ENCODE data around the gene SRRD.

Gene SRRD

DNA sequence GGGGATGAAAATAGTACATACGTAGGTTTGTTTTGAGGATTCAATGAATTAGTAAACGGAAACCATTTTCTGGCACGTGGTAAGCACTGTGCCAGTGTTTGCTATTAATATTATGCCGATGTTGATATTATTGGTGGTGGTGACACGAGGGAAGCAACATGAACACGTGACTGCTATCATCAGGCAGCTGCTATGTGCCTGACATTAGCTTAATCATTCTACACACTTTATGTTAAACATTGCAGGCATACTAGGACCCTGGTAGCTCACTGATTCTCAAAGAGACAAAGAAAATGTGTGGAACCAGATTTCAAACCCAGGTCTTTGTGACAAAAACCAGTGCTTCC lies 656 bp downstream of the SRRD start:
- DNase-seq, result no peak

DNA sequence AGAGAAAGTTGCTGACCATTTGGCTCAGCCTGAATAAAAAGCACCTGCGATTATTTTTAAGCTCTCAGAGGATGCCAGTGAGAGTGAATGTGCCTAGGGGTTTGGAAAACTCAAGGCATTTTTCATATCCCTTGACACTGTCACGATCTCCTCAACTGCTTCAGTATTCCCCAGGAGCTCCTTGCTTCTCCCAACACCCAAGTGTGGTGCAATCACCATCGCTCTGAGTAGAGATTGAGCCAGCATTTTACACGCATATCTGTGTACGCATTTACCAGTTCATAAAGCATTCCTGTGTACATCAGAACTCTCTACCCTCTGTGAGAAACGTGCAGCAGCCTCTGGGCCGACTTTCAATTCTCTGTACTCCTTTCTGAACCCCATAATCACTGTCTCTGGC lies 1.3 kb downstream of the SRRD start:
- DNase-seq, result no peak

DNA sequence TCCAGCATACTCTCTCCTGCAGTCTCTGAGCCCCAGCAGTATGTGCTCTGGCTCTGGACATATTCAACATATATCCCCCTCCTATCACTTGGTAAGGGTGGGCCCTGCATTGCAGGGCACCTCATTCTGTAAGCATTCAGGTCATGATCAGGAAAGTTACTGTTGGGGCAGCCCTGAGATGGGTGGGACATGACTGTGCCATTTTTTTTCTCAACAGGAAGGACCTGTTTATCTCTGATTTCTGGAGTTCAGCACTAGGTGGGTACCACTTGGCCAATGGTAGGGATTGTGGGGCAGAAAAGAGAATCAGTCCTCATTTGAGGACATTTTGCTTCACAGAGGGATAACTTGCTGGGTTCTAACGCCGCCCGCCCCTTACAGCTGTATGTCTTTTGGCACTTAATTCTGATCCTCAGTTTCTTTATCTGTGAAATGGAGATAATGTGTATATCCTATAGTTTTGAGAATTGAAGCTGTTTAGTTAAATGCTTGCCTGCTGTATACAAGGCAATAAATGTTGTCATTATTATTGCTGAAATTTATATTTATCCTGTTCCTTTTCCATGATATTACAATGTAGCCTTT lies 2.2 kb downstream of the SRRD start:
- no peak for DNase-seq

DNA sequence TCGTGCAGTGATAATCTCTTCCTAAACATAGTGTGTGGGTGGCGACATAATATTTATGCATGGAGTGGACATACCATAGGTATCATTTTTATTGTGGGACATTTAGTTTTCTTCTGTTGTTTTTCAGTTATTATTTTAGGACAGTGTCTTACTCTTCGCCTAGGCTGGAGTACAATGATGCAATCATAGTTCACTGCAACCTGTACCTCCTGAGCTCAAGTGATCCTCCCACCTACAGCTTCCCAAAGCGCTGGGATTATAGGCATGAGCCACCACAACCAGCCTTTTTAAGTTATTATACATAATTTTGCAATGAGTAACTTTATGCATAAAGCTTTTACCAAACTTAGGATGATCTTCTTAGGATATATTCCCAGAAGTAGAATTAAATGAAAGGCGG lies 2.7 kb downstream of the SRRD start:
- no peak for DNase-seq

DNA sequence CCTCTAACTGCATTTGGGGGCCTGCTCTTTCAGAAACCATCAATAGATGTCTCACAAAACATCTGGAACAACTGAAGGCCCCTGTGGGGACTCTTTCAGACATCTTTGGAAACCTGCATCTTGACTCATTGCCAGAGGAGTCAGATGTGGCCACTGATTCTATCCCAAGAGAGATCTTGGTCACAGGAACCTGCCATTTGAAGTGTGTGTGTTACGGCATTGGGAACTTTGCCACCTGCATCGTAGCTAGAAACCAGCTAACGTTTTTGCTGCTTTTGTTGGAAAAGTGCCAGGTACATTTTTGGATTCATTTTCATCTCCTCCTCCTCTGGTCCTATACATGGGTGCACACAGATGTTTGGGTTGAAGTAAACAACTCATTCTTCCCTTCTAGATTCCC lies 4.3 kb downstream of the SRRD start:
- no peak for DNase-seq

DNA sequence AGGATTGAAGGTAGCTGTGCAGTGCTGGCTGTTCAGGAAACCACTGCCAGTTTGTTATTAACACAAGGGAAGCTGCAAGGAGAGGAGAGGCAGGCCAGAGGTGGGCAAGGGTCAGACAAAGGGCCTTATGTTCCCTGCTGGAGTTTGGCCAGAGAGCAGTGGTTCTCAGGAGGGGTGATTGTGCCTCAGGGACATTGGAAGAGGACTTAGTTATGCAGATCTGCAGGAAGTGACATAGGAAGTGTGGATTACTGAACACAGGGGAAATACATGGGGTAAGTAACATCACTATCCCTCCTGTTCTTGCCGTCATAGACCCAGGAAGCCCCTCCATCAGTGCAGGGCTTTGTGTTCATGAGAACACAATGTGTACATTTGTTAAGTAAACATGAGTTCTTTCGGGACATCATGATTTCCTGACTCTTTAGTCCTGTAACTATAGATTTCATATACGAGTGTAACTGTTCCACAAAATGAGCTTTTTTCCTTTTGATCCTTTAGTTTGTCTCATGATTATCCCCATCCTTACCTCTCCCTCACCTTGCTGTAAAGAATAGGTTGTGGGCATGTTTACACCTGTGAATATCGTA lies 5.9 kb downstream of the SRRD start:
- no peak for DNase-seq

DNA sequence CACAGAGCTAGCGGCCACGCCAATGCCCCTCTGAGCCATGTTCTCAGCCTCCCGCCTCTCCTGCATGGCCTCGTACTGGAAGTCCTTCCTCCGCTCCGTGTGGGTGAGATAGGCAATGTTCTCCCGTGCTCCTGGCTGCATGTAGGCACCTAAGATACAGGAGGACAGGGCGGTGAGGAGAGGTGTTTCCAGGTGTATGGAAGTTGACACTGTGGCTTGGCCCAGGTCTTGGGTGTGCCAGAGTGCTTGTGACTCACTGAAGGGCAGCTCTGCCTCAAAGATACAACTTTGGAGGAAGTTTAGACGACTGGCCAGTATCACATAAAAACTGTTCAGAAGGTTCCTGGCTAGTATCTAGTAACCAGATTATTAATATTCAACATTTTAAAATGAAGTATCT lies 8.5 kb downstream of the SRRD start:
- DNase-seq, result no peak

DNA sequence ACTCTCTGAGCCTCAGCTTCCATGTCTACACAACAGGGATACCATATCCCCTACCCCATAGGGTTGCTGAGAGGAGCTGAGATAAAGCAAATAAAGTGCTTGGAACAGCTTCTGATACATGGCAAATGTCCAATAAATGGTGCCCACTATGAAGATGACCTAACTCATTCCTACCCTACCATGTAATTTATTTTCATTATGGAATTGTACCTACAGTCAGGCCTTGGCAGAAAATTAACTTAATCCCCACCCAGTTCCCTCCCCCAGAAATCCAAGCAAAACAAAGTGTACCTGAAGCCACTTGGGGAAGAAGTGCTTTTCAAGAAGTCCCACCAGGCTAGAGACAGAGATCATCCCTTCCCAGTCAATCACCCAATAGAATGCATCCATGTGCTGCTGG lies 10.8 kb downstream of the SRRD start:
- no peak for DNase-seq

DNA sequence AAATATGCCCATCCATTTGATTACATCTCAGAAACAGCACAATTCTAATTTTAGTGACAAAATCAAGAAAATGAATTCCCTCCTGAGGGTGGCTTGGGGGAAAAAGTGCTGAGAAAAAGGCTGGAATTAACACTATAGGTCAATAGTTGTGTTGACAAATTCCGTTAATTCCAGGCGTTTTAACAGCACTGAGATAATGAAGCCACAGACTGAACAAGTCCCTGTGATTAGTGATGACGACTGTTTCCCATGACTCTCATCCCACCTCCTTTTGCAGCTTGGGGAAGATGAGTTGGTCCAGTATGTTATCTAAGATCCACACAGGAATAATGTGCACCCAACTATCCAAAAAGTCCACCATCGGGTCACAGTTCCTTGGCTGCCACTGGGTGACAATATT lies 12.8 kb downstream of the SRRD start:
- DNase-seq, result no peak

DNA sequence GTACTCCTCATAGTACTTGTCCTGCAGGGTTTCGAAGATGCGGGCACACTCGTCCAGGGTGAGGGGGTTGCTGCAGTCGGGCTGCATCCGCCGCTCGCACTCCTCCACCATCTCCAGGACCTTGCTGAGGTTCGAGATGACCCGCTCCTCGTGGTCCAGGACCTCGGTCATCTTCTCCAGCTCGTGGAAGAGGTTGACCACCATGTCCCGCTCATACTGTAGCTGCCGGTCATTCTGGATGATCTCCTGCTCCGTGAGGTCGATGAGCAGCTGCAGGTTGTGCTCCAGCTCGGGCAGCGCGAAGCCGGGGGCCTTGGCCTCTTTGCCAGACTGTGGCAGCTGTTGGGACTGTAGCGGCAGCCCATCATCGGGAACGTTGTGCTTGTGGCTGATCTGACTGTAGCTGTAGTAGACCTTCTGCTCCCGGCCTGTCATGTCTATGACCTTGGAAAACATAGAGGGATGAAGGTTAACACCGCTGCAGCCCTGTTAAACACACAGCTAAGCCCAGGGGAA lies 15.6 kb downstream of the SRRD start:
- no peak for DNase-seq

DNA sequence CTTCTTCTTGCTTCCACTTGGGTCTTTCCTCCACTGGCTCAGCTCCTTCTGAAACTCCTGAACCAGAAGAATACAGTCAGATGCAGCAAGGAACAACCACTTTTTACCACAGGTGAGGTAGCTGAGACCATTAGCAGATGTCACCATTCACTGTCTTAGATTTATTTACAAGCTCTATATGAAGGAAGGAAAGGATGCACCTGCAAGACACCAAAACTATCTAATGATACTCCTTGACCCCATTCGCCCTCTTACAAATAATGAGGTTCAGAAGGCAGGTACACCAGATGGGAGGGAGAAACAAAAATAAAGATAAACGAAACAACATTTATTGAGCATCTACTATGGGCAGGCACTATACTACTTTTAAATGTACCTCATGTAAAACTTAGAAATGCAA lies 18.3 kb downstream of the SRRD start:
- DNase-seq, result no peak

DNA sequence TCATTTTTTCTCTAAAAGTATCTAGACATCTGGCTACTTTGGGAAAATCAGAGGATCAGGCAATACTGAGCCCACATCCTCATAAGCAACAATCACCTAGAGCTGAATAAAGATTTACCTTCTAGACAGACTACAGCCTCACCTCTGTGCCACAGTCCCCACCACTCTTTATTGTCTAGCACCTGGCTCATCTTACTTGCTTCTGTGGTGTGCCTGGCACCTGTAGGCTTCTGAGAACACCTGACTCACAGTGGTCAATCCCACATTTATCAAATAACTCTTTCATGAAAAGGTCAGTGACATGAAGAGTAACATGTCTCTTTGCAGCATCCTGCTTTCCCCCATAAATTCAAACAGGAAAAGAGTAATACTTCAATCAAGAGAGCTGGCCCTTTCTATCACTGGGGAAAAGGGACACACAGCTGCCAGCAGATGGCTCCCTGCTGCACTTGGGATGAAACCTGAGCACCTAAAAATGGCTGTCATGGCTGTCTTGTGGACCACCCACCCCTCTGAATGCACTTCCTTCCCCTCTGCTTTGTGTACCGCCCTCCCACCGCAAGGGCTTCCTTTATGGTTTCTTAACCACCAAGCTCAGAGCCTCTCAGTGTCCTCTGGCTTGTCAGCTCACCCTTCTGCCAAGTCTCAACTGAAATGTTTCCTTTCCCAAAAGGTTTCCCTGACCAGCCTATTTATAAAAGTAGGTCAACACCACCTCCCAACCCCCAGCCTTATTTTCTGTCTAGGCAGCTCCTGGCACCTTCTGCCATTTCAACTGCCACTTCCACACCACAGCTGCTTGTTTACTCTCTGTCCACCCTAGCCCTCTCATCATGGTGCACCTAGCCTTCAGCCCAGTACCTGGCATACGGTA lies 19.2 kb downstream of the SRRD start:
- peak in 1 of 2 experiments; percentile 19 for DNase-seq

DNA sequence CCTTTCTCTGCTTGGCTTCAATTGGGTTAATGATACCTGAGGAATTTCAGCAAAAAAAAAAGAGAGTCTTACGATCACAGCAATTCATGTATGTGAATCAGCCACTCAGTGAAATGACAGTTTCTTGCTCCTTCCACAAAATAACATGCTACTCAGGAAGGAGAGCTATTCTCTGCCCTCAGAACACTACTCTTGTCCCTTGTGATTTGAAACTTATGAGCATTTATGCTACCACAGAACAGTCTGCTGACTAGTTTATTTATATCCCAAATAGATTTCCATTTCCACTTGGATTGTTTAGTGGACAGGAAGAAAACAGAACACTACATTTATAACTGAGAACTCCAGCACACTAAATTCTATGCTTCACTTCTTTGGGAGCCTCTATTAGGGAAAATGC lies 20.1 kb downstream of the SRRD start:
- no peak for DNase-seq

DNA sequence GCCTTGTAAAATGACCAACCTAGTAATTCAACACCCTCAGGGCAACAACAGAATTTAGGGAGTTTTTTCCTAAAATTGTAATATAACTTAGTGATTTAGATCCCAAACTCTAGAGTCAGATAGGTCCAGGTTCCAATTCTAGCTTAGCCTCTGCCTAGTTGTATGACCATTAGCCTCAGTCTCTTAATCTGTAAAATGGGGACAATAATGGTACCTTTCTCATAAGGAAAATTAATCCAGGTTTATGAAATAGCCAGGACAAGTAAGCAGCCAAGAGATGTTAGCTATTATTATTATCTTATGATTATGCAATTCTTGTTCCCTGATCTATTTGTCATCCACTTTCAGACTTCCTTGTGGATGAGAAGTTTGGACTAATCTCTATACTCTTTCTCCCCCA lies 24.5 kb downstream of the SRRD start:
- no peak for DNase-seq

DNA sequence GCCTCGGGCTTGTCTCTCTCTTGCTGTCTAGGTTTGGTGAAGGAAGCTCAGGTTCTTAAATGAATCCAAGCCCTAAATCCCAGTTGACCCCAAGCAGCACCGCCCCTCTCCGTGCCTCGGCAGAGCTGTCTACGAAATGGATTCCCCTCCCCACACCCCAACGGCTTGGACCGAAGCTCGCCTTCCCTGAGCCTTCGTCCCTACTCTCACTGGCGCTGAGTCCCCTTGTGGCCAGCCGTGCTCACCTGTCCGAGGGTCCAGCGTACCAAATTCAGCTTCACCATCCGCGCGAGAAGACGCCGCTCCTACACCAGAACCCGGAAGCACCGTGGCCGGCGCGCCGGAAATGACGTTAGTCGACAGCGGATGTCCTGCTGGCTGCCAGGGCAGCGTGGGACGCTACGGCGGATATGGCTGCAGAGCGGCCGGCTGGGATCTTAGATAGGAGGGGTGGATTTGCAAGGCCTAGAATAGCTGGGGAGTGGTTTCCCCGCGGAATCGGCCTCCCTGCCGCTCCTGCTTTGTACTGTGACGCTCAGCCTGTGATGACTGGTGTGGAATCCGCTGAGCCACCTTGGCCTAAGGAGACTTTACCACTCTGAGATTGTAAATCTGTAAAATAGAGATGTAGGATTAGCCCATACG lies 28.6 kb downstream of the SRRD start, which contains the start of gene TFIP11:
Gene TFIP11 (minus strand): TSS at position 325 of the 645 bp plus-strand sequence. CDS start 2,201 bp downstream, outside the sequence.
- peak; percentile 70 to 91 for DNase-seq

DNA sequence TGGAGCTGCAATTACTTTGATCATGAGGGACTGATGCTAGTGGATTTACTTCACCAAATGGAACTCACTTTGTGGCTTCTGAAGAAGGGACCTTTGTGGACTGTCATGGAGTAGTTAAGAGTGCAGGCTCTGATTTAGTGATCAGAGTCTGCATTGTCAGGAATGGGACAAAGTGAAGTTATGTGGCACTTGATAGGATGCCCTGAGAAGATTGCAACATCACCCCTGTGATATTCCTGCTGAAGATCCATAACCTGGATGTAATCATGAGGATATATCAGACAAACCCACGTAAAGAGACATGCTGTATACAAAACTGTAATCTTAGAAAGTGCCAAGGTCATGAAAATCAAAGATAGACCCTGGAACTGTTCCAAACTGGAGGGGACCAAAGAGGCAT lies 30.2 kb downstream of the SRRD start:
- DNase-seq, result no peak

DNA sequence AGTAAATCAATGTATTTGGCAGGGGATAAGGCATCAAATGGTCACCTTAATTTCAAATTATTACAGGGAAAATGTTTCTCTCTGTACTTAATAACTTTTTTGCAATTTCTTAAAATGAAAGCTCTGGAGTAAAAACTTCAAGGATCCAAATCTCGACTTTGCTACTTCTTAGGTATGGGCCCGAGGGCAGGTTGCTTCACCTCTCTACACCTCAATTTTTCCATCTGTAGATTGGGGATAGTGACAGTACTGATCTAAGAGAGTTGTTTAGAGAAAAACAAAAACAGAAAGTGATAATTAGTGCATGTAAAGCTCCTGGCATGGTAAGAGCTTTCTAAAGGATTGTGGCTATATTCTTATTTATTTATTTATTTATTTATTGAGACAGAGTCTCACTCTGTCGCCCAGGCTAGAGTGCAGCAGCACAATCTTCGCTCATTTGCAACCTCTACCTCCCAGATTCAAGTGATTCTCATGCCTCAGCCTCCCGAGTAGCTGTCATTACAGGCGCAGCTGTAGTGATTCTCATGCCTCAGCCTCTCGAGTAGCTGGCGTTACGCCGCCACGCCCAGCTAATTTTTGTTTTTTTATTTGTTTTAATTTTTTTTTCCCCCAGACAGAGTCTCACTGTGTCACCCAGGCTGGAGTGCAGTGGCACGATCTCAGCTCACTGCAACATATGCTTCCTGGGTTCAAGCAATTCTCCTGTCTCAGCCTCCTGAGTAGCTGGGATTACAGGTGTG lies 30.9 kb downstream of the SRRD start:
- DNase-seq, result no peak

DNA sequence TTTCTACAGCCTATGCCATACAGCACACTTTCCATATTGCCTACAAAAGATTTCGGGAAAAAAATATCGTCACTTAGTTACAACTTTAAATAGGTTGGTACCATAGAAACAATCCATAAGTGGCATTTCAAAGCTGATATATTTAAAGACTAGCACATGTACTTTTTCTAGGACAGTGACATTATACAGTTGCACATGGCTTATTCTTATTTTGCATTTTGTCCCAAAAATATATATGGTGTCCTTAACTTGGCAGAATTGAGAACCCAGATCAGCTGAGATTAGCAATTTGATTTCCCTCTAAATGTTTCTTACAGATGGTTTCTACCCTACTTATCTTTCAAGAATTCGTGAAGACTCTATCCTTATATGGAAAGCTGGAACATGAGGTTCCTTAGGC lies 32.3 kb downstream of the SRRD start:
- no peak for DNase-seq

DNA sequence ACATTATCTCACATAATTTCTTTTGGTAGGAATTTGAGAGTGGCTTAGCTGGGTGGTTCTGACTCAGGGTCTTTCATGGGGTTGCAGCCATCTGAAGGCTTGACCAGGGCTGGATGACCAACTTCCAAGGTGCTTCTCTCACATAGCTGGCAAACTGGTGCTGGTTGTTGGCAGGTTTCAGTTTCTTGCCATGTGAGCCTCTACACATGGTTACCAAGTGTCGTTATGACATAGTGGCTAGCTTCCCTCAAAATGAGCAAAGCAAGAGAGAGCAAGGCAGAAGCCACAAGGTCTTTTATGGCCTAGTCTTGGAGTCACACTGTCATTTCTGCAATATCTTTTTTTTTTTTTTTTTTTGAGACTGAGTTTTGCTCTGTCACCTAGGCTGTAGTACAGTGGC lies 32.8 kb downstream of the SRRD start:
- no peak for DNase-seq

DNA sequence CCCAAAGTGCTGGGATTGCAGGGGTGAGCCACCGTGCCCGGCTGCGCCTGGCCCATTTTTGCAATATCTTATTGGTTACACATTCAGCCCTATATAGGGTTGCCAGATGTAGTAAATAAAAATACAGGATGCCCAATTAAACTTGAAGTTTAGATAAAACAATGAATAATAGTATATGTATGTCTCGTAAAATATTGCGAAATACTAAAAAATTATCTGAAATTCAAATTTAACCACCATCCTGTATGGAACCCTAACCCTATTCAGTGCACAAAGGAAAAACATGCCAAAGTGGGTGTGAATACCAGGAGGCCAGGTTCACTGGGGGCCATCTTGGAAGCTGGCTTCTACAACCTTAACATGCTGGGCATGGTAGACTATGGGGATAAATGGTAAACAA lies 33.8 kb downstream of the SRRD start:
- no peak for DNase-seq

DNA sequence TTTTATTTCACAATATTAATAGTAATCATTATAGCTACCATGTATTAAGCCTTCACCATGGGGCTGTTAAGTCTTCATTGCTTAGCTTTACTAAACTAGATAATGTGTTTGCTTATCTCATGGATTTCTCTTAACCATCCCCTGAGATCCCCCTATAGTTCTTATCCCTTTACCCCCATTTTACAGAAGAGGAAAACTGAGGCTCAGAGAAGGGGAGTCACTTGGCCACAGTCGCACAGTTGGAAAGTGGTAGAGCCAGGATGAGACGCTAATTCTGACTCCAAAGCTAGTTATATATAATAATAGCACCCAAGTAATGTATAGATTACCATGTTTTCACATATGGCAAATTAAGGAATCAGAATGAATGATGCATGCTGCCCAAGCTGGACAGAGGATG lies 38.3 kb downstream of the SRRD start:
- DNase-seq, result no peak

DNA sequence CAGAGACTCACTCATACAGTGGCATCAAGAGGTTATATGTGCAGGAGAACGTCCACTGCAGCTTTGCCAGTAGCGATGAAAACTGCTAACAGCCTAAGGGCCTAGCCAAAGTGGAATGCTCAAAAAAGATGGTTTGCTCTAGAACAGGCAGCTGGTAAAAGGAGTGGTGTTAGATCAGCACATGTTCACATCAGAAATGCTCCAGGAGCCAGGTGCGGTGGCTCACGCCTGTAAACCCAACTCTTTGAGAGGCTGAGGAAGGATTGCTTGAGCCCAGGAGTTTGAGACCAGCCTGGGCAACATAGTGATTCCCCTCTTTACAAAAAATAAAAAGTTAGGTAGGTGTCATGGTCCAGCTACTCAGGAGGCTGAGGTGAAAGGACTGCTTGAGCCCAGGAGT lies 38.9 kb downstream of the SRRD start:
- DNase-seq, result no peak

DNA sequence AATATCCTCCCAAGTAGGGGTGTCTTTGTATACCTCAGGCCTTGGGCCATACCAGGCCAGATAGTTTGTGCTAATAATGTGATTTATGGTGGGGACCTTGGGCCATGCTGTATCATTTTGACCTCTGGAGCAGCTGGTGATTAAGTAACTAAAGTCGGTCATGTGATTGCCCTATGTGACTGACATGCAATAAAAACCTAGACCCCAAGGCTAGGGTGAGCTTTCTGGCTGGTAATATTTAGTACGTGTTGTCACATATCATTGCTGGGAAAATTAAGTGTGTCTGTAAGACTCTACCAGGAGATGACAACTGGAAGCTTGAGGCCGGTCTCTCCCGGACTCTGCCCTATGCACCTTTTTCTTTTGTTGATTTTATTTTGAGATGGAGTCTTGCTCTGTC lies 41.2 kb downstream of the SRRD start:
- no peak for DNase-seq

Data from NCI-H446 (cell line).